Fibroblast of skin of right biceps (primary cell): Measurements from ENCODE around the gene KIFAP3.
"Not testable (repeated sequence)": the region's sequence is repeated elsewhere in the genome, so short reads cannot be mapped to it uniquely, and the experiment has no call there.

Source experiments
- DNase-seq: peaks from one replicate; pipeline ENCODE4 v3.0.0-alpha.2; 2013

KIFAP3 gene

DNA sequence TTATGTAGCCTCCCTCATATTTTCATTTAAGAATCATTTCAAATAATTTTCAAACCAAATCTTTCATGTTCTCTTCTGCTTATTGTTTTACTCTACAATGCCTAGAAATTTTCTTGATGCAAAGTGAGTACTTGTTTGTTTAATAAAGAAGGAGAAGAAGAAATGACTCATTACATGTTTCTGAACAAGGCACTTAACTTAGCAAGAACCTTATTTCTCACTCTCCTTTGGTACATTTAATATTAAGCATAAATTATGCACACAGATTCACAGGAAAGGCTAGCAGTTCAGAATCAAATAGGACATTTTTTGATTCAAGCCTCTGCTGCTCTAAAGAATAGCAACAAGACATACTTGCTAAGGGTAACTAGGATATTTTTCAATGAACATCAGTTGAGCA is 189.9 kb downstream of the KIFAP3 start:
- no peak for DNase-seq

DNA sequence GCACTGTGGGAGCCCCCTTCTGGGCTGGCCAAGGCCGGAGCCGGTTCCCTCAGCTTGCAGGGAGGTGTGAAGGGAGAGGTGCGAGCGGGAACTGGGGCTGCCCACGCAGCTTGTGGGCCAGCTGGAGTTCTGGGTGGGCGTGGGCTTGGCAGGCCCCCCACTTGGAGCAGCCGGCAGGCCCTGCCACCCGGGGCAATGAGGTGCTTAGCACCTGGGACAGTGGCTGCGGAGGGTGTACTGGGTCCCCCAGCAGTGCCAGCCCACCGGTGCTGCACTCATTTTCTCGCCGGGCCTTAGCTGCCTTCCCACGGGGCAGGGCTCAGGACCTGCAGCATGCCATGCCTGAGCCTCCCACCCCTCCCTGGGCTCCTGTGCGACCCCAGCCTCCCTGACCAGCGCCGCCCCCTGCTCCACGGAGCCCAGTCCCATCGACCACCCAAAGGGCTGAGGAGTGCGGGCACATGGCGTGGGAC is 192.4 kb downstream of the KIFAP3 start:
- no peak for DNase-seq

DNA sequence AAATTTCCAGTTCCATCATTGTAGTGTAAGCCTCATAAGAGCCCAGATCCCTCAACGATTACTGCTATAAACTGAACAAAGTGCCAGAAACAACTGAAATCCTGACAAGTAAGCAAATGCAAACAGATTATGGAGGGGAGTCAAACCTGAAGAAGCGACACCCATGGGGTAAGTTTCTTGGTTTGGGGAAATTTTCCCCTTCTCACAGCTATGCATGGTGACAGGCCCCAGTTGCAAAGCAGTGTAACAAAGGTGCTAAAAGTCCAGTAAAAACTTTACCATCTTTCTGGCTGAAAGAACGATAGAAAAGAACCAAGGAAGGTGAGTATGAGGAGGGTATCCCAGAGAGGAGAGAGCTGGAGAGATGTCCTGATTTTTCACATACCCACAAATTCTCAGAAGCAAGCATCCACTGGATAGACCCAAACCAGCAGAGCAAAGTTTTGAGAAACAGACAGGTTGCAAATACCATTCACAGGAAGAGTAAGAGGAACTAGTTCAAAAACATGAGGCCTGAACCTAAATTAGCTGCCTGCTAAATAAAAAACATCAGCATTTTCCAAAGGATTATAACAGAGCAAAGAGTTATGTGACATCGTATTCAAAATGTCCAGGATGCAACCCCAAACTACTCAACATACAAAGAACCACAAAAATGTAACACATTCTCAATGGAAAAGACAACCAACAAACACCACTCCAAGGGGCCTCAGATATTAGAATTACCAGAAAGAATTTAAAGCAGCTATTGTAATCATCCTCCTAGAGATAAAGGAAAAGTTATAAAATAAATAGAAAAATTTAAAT is 195.3 kb downstream of the KIFAP3 start:
- peak; percentile 52 for DNase-seq

DNA sequence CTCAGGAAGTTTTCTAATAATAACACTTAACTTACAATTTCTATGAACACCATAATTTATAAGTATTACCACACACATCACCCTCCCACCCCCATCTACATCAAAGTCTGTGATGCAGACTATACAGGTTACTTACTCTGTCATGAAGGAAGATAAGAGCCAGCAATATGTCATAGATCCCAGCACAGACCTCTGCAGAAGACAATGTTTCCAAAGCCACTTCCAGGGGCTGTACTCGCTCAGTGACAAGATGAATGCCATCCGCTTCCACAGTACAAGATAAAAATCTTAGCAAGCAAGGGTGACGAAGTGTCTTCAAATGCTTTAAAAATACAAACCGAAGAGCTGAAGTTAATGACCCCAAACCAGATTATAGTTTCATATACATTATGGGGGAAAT is 196.0 kb downstream of the KIFAP3 start:
- no peak for DNase-seq

DNA sequence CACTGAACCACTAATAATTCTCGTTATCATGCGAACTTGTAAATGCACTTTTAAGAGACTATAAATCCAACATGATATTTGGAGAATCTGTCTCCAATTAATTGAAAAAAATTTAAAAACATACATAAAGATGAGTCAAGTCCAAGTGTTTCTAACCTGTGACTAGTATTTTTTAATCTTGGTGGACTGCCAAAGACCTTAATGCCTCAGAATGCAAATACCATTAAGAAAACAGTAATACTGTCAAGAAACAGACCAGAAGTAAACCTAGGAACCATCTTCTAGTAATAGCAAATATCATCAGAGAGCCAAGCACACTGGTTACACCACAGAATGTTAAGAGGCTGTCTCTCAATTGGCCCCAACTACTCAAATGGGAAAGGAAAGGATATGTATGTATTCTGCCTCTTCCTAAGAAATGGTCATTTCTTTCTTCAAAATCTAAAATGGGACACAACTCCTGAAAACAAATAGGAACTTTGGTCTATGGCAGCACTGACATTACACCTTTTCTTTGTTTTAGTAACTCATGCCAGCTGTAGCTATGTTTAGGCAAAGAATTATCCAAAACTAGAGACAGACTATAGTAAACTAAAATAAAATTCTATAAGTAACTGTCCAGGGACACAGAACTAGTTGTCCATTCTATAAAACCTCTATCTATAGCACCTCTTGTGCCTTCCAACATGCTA is 196.5 kb downstream of the KIFAP3 start:
- DNase-seq: peak; percentile 82

DNA sequence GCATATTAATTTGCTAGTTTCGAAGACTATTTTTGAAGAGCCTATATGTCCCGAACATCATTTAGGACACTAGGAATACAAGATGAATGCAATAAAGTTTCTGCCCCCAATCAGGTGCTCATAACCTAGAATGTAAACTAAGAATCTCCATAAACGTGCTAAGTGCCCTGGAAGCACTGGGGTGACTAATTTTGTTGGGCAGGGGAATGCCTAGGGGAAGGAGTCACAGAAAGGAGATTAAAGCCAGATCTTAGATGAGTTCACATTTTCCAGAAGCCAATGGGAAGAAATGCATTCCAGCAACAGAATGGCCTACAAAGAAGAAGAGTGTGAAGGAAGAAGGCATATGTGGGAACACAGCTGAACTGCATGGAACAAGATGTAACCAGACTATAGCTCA is 200.3 kb downstream of the KIFAP3 start:
- DNase-seq: peak; percentile 91

DNA sequence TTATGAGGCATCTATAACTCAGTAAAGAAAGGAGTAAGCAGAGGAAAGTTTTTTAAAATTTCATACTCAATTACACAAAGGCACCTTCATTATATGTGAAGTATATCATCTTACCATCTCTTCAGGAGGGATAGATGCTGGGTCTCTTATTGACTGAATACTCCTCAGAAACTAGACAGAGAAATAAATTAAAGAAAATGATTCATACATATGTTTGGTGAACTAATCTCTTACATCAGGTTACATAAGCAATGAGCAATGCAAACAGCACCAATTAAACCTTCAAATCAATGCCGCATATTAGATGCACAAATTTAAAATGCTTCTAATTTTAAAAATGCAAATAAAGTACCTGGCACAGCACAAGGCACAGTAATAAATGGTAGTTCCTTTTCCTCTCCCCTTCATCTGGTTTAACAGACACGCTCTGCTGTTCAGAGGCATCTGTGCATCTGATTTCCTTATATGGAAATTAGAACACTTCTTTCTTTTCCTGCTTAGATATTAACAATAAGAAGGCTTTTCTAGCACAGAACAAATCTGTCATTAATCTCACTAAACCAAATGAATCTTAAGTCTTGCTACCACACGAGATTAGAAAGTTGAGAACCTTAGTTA is 200.8 kb downstream of the KIFAP3 start:
- peak; percentile 42 for DNase-seq

DNA sequence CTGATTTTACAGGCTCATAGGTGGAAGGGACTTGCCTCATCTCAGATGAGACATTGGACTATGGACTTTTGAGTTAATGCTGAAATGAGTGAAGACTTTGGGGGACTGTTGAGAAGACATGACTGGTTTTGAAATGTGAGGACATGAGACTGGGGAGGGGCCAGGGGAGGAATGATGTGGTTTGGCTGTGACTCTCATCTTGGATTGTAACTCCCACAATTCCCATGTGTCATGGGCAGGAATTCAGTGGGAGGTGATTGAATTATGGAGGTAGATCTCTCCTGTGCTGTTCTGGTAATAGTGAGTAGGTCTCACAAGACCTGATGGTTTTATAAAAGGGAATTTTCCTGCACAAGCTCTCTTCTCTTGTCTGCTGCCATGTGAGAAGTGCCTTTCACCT is 201.6 kb downstream of the KIFAP3 start:
- peak; percentile 68 for DNase-seq

DNA sequence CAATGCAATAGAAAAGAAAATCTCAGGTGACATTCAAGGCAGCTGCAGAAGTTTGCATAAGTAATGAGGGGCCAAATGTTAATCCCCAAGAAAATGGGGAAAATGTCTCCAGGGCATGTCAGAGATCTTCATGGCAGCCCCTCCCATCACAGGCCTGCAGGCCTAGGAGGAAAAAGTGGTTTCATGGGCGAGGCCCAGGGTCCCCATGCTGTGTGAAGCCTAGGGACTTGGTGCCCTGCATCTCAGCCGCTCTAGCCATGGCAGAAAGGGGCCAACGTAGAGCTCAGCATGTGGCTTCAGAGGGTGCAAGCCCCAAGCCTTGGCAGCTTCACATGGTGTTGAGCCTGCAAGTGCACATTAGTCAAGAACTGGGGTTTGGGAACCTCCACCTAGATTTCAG is 202.5 kb downstream of the KIFAP3 start:
- DNase-seq: not testable (repeated sequence)
